H1 (cell line): ENCODE measurements around the gene ATP6V0D1. TPM values are rescaled to one million over a fixed set of nuclear protein-coding genes. Genes with fewer than 3 reads are reported as not detected.
A peak's percentile ranks its signal among the peaks of the same experiment; 100 is the strongest.

Experiments used
- CTCF ChIA-PET: fragments of 300-600 bp; sonication (Branson Sonifier 250); formaldehyde crosslinking; loops from one replicate; lab custom pipeline; 2021; ENCODE audit not compliant: partially characterized antibody; lab: Charles Lee
- POLR2A ChIA-PET: fragments of 300-600 bp; sonication (Branson Sonifier 250); formaldehyde crosslinking; loops from one replicate; lab custom pipeline; 2021; ENCODE audit warnings: inconsistent platforms; ENCODE audit not compliant: partially characterized antibody; lab: Charles Lee
- DNase-seq, 2 experiments: peaks; one replicate each; pipeline versions ENCODE4 v3.0.0 to v3.0.0-alpha.2; 2010 to 2022; ENCODE audit warnings: low spot score in 2 of 2, low read depth in 1 of 2, mixed read lengths in 1 of 2
- FAIRE-seq: peaks from 2 replicates; lab custom pipeline; 2011; peaks lifted over from hg19 to GRCh38; lab: Jason Lieb, UNC
- H2AFZ ChIP-seq: 2 replicates; pipeline ENCODE4 v1.8.1; 2012; ENCODE audit warnings: low read length, inconsistent platforms
- H2AK5ac ChIP-seq: 2 replicates; pipeline ENCODE4 v1.6.1; 2013; ENCODE audit warnings: low read depth, low read length
- H2BK120ac ChIP-seq: replicated peaks from 2 replicates; pipeline ENCODE3; 2013; ENCODE audit warnings: low read depth, low read length, inconsistent platforms
- H2BK12ac ChIP-seq: 2 replicates; pipeline ENCODE4 v1.6.1; 2013; ENCODE audit warnings: low read depth, low read length
- H2BK15ac ChIP-seq: 2 replicates; pipeline ENCODE4 v1.6.1; 2013; ENCODE audit warnings: low read length
- H2BK20ac ChIP-seq: 2 replicates; pipeline ENCODE4 v1.6.1; 2013; ENCODE audit warnings: low read length
- H2BK5ac ChIP-seq: 2 replicates; pipeline ENCODE4 v1.6.1; 2013; ENCODE audit warnings: low read depth, low read length
- H3K14ac ChIP-seq: 2 replicates; pipeline ENCODE4 v1.6.1; 2013; ENCODE audit warnings: inconsistent platforms; ENCODE audit not compliant: insufficient read length
- H3K18ac ChIP-seq: 2 replicates; pipeline ENCODE4 v1.6.1; 2013; ENCODE audit warnings: low read length; ENCODE audit errors: extremely low read depth
- H3K23ac ChIP-seq: 2 replicates; pipeline ENCODE4 v1.6.1; 2013; ENCODE audit warnings: inconsistent platforms; ENCODE audit not compliant: insufficient read length
- H3K23me2 ChIP-seq: 2 replicates; pipeline ENCODE4 v1.6.1; 2013; ENCODE audit warnings: low read depth, low read length
- H3K27ac ChIP-seq: 2 replicates; pipeline ENCODE4 v1.6.1; 2011; ENCODE audit warnings: low read depth, low read length, inconsistent platforms
- H3K27me3 ChIP-seq, 4 experiments: replicated peaks in 1 of 4; 1 replicate in 1 of 4; 2 replicates in 3 of 4; pipeline versions ENCODE4 v1.6.1 to v1.8.1; 2011 to 2013; ENCODE audit warnings: low read length in 3 of 4, mild to moderate bottlenecking in 3 of 4, inconsistent platforms in 2 of 4, mixed read lengths in 2 of 4, moderate library complexity in 1 of 4; ENCODE audit not compliant: control insufficient read depth in 3 of 4, insufficient read depth in 3 of 4; ENCODE audit errors: extremely low read depth in 1 of 4
- H3K36me3 ChIP-seq, 4 experiments: 2 replicates each; pipeline versions ENCODE4 v1.6.1 to v1.8.1; 2011 to 2013; ENCODE audit warnings: mild to moderate bottlenecking in 4 of 4, low read length in 3 of 4, moderate library complexity in 2 of 4, control low read depth in 1 of 4, inconsistent platforms in 1 of 4; ENCODE audit not compliant: insufficient read depth in 4 of 4, control insufficient read depth in 2 of 4
- H3K4ac ChIP-seq: replicated peaks from 2 replicates; pipeline ENCODE3; 2013; ENCODE audit warnings: low read length, low read depth, mixed read lengths, inconsistent platforms; ENCODE audit not compliant: insufficient read length
- H3K4me1 ChIP-seq, 4 experiments: replicated peaks in 1 of 4; 1 replicate in 1 of 4; 2 replicates in 3 of 4; pipeline versions ENCODE4 v1.6.1 to v1.8.1; 2011 to 2013; ENCODE audit warnings: low read length in 3 of 4, inconsistent platforms in 2 of 4, mixed read lengths in 1 of 4; ENCODE audit not compliant: insufficient read depth in 4 of 4, control insufficient read depth in 3 of 4
- H3K4me2 ChIP-seq, 2 experiments: 2 replicates each; pipeline versions ENCODE4 v1.6.1 to v1.8.1; 2011 to 2013; ENCODE audit warnings: low read depth in 2 of 2, low read length in 2 of 2, control low read depth in 1 of 2, inconsistent platforms in 1 of 2, mild to moderate bottlenecking in 1 of 2; ENCODE audit not compliant: insufficient read depth in 1 of 2
- H3K4me3 ChIP-seq, 4 experiments: fragments of 200-600, 300-600 bp in 1 of 4; sonication (generic), shearing (Covaris generic), sonication (Bioruptor Twin) in 1 of 4; 2 replicates each; pipeline versions ENCODE4 v1.5.1 to v1.8.1; 2011 to 2016; ENCODE audit warnings: low read length in 4 of 4, low read depth in 3 of 4, control low read depth in 2 of 4, inconsistent platforms in 2 of 4, mild to moderate bottlenecking in 2 of 4, mixed read lengths in 1 of 4, moderate library complexity in 1 of 4; ENCODE audit not compliant: insufficient read depth in 2 of 4; ENCODE audit errors: extremely low read depth in 1 of 4
- H3K56ac ChIP-seq: replicated peaks from 2 replicates; pipeline ENCODE3; 2013; ENCODE audit warnings: low read depth, mild to moderate bottlenecking, mixed read lengths, low read length, inconsistent platforms; ENCODE audit not compliant: insufficient read length
- H3K79me1 ChIP-seq: 2 replicates; pipeline ENCODE4 v1.6.1; 2013; ENCODE audit warnings: low read depth, low read length, control low read depth
- H3K79me2 ChIP-seq, 2 experiments: 2 replicates each; pipeline versions ENCODE4 v1.6.1 to v1.8.1; 2012 to 2013; ENCODE audit warnings: low read length in 2 of 2, mild to moderate bottlenecking in 2 of 2, inconsistent platforms in 1 of 2; ENCODE audit not compliant: insufficient read depth in 2 of 2, control insufficient read depth in 1 of 2
- H3K9ac ChIP-seq, 4 experiments: replicated peaks in 1 of 4; 1 replicate in 1 of 4; 2 replicates in 3 of 4; pipeline versions ENCODE4 v1.6.1 to v1.8.1; 2011 to 2013; ENCODE audit warnings: low read depth in 3 of 4, low read length in 3 of 4, control low read depth in 2 of 4, mild to moderate bottlenecking in 2 of 4, moderate library complexity in 2 of 4, inconsistent platforms in 1 of 4; ENCODE audit errors: extremely low read depth in 1 of 4
- H3K9me3 ChIP-seq, 2 experiments: 2 replicates each; pipeline versions ENCODE4 v1.6.1 to v1.8.1; 2012 to 2013; ENCODE audit warnings: mild to moderate bottlenecking in 2 of 2, moderate library complexity in 2 of 2, control low read depth in 1 of 2, inconsistent platforms in 1 of 2, low read depth in 1 of 2, low read length in 1 of 2, mixed read lengths in 1 of 2; ENCODE audit not compliant: insufficient read depth in 2 of 2
- H4K20me1 ChIP-seq, 2 experiments: replicated peaks in 1 of 2; 2 replicates each; pipeline versions ENCODE3 to v1.8.1; 2011 to 2013; ENCODE audit warnings: inconsistent platforms in 2 of 2, low read length in 2 of 2, mild to moderate bottlenecking in 1 of 2; ENCODE audit not compliant: insufficient read depth in 2 of 2, control insufficient read depth in 1 of 2
- H4K5ac ChIP-seq: 2 replicates; pipeline ENCODE4 v1.6.1; 2013; ENCODE audit warnings: low read length, low read depth, mixed read lengths, inconsistent platforms; ENCODE audit not compliant: insufficient read length
- H4K8ac ChIP-seq: 2 replicates; pipeline ENCODE4 v1.8.0; 2013; ENCODE audit warnings: mild to moderate bottlenecking, moderate library complexity, low read length, inconsistent platforms; ENCODE audit not compliant: insufficient read depth; ENCODE audit errors: extremely low read depth
- H4K91ac ChIP-seq: replicated peaks from 2 replicates; pipeline ENCODE3; 2013; ENCODE audit warnings: low read length, mixed read lengths, inconsistent platforms; ENCODE audit not compliant: insufficient read length
- RAD21 ChIP-seq, 2 experiments: IDR thresholded peaks in 1 of 2; conservative IDR thresholded peaks in 1 of 2; 2 replicates each; pipeline ENCODE4 v1.6.1; 2011; ENCODE audit warnings: low read depth in 2 of 2, low read length in 2 of 2, improper control_type of control experiment in 1 of 2, inconsistent platforms in 1 of 2, mild to moderate bottlenecking in 1 of 2, moderate library complexity in 1 of 2
- RBBP5 ChIP-seq: IDR thresholded peaks from 2 replicates; pipeline ENCODE4 v1.7.1; 2012; ENCODE audit warnings: low read depth, mild to moderate bottlenecking, inconsistent platforms, low read length, moderate library complexity, borderline replicate concordance
- WGBS, 2 experiments: shearing (Covaris generic) in 1 of 2; methylation state at CpG; one replicate each; pipeline versions ENCODE4 v1.1.6 to v1.1.7; 2013 to 2015; ENCODE audit warnings: low lambda C conversion rate in 2 of 2, mixed read lengths in 2 of 2, inconsistent platforms in 1 of 2, low coverage in 1 of 2, missing lambda C conversion rate in 1 of 2; ENCODE audit not compliant: insufficient replicate concordance in 2 of 2, insufficient coverage in 1 of 2, insufficient read length in 1 of 2; ENCODE audit errors: extremely low coverage in 1 of 2, missing lambda C conversion rate in 1 of 2; 5-methylcytosine and 5-hydroxymethylcytosine counted together
- polyA plus RNA-seq, 7 experiments: library from polyadenylated mRNA; depleted of rRNA in 3 of 7; stranded (reverse) in 5 of 7; unstranded in 2 of 7; fragments of >200 nt in 5 of 7; fragments of 200-250 nt in 2 of 7; gene quantifications; 1 replicate in 5 of 7; 2 replicates in 1 of 7; 4 replicates in 1 of 7; pipeline versions ENCODE4 v1.2.1 to v1.2.3, GENCODE V29; 2011 to 2013; ENCODE audit warnings: missing spikeins in 2 of 7, mixed read lengths in 2 of 7
- total RNA-seq: library from RNA; stranded (reverse); fragmentation: NEBNext Ultra II Directional; extraction: Animal tissue kit (Norgen Biotek cat#: 25700); gene quantifications from 2 replicates; pipeline ENCODE4 v1.2.1, GENCODE V29; 2021
- TF ChIP-seq, protein P1 (sequence below), 3 experiments: IDR thresholded peaks; 1 replicate in 2 of 3; 2 replicates in 1 of 3; pipeline versions ENCODE4 v1.5.1 to v1.6.1; 2011; ENCODE audit warnings: low read length in 3 of 3, mild to moderate bottlenecking in 3 of 3, inconsistent platforms in 2 of 3, low read depth in 1 of 3, moderate library complexity in 1 of 3; ENCODE audit not compliant: insufficient read depth in 1 of 3; ENCODE audit errors: control extremely low read depth in 1 of 3

The ATP6V0D1 gene
- total and polyA plus RNA-seq, 2 of the 8 experiments (the other 6 are each of a cell fraction or from before 2014, with no cell fraction given), result 47.3 to 134 TPM

DNA sequence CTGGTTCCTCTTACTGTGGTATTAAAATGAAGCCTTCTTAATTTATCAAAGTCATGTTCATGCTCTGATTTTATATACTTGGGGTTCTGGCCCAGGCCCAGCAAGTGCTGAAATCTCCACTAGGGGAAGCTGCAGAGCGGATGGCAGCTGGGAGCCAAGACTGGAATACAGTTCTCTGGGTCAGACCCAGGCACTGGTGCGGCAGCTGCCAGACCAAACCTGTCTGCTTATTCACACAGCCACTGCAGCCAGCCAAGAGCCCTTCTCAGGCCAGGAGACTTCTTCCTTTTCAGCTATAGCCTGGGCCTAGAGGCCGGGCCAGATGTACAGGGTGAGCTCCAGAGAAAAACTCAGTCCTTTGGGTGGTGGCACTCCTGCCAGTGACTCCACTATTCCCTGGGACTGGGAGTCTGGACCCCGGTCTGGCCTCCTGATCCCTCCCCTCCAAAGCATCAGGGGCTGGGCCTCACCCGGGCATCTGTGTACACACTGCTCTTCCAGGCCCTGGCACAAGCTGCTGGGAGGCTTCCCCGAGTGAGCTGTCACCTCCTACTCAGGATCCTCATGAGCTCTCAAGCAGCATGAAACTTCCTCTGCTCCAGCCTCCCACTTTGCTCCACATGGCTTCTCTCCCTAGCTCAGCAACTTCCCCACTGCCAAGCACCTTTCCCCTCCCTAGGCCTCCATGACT, 24.4 kb downstream of the ATP6V0D1 start:
- no peak for DNase-seq
- POLR2A ChIA-PET, result interaction anchor here (1.0 to 1.4 kb wide), 5 partner anchors 9 to 25 kb away, joined by 3 read pairs; partner anchors contain the start of gene ATP6V0D1
- H4K20me1 ChIP-seq, result peaks cover 13 to 16% of the 10 kb centered on the region in 2 experiments

More for the DNA sequence above, 24.4 kb downstream of the ATP6V0D1 start:
- H3K9me3 ChIP-seq, result no peaks in the 10 kb centered on the region
- H3K14ac ChIP-seq, result no peak overlapping the region
- no peak overlapping the region for H4K8ac ChIP-seq
- H2BK120ac ChIP-seq, result no peak overlapping the region
- H3K4me1 ChIP-seq, result no peaks in the 10 kb centered on the region; a peak in 1 of 7 replicates
- no peak overlapping the region for H3K56ac ChIP-seq
- H4K91ac ChIP-seq, result no peak overlapping the region
- H3K27me3 ChIP-seq, result no peaks in the 10 kb centered on the region
- TF ChIP-seq RBBP5, result no peak
- peak in 1 of 2 experiments; percentile 46; a peak in 2 of 4 replicates for TF ChIP-seq RAD21 (IDR thresholded peaks at IDR 0.05 in 1 of 2, conservative IDR thresholded peaks at IDR 0.05 in 1 of 2; ENCODE audit: low read depth in 2 of 2, low read length in 2 of 2)
- TF ChIP-seq, protein P1, sequence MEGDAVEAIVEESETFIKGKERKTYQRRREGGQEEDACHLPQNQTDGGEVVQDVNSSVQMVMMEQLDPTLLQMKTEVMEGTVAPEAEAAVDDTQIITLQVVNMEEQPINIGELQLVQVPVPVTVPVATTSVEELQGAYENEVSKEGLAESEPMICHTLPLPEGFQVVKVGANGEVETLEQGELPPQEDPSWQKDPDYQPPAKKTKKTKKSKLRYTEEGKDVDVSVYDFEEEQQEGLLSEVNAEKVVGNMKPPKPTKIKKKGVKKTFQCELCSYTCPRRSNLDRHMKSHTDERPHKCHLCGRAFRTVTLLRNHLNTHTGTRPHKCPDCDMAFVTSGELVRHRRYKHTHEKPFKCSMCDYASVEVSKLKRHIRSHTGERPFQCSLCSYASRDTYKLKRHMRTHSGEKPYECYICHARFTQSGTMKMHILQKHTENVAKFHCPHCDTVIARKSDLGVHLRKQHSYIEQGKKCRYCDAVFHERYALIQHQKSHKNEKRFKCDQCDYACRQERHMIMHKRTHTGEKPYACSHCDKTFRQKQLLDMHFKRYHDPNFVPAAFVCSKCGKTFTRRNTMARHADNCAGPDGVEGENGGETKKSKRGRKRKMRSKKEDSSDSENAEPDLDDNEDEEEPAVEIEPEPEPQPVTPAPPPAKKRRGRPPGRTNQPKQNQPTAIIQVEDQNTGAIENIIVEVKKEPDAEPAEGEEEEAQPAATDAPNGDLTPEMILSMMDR (IDR thresholded peaks at IDR 0.05; ENCODE audit: control extremely low read depth in 1 of 3, insufficient read depth in 1 of 3, low read depth in 1 of 3, low read length in 3 of 3), result peak; percentile 57 to 65 (median 62)
- no peaks in the 10 kb centered on the region for H3K79me2 ChIP-seq
- no peak for FAIRE-seq
- no peak overlapping the region for H3K9ac ChIP-seq
- 86% methylated on average over 6 of the region's 6 CpGs; no CpG with 5 or more reads in 1 of the 2 experiments for whole genome bisulfite sequencing, 2 experiments
- no peak overlapping the region for H2BK12ac ChIP-seq
- H3K18ac ChIP-seq, result no peak overlapping the region
- H3K36me3 ChIP-seq, result peaks cover 0 to 3% (median 0%) of the 10 kb centered on the region in 4 experiments; a peak in 1 of 8 replicates
- H2BK15ac ChIP-seq, result no peak overlapping the region
- H2AFZ ChIP-seq, result no peak overlapping the region
- H2BK20ac ChIP-seq, result no peak overlapping the region
- no peak overlapping the region for H2AK5ac ChIP-seq
- peaks cover 4% of the 10 kb centered on the region for H3K79me1 ChIP-seq
- H3K27ac ChIP-seq, result peak overlapping the region; percentile 22; the same call in 1 of the 2 replicates
- H4K5ac ChIP-seq, result no peak overlapping the region
- no peak overlapping the region for H3K4me3 ChIP-seq
- no peaks in the 10 kb centered on the region for H3K23me2 ChIP-seq
- no peak overlapping the region for H2BK5ac ChIP-seq
- CTCF ChIA-PET, result interaction anchor here (0.8 to 28.6 kb wide), 17 partner anchors 1 to 171 kb away, joined by 3 to 683 read pairs (median 5); partner anchors contain the start of genes ATP6V0D1 and HSD11B2
- no peak overlapping the region for H3K4ac ChIP-seq
- no peak overlapping the region for H3K23ac ChIP-seq
- H3K4me2 ChIP-seq, result no peak overlapping the region
